Heart left ventricle (tissue), 16 donors: ENCODE data around the gene REEP1. TPM values are rescaled to one million over a fixed set of nuclear protein-coding genes. Genes with fewer than 3 reads are reported as not detected.
A peak's percentile ranks its signal among the peaks of the same experiment; 100 is the strongest.
"Not testable (repeated sequence)": the region's sequence is repeated elsewhere in the genome, so short reads cannot be mapped to it uniquely, and the experiment has no call there.

ENCODE experiments used
- ATAC-seq, 4 donors: fragments of 200-7000 bp; cut with Tn5 transposase; one replicate each; pipeline ENCODE4 v1.9.1; 2020 to 2022; ENCODE audit warnings: moderate library complexity in 4 of 4, mild to moderate bottlenecking in 3 of 4, moderate number of reproducible peaks in 1 of 4
- DNase-seq, 5 donors: peaks; one replicate each; pipeline ENCODE4 v3.0.0-alpha.2; 2020
- H3K27ac ChIP-seq, 12 donors: fragments of 200-600 bp; sonication (generic) in 4 of 12; one replicate each; pipeline versions ENCODE4 v1.5.0 to v1.8.0; 2016 to 2022; ENCODE audit warnings: mild to moderate bottlenecking in 2 of 12
- H3K27me3 ChIP-seq, 9 donors: fragments of 200-600 bp; sonication (generic) in 2 of 9; one replicate each; pipeline versions ENCODE4 v1.5.1 to v1.8.0; 2016 to 2022; ENCODE audit warnings: mild to moderate bottlenecking in 3 of 9
- H3K36me3 ChIP-seq, 9 donors: fragments of 200-600 bp; sonication (generic) in 2 of 9; one replicate each; pipeline versions ENCODE4 v1.5.0 to v1.8.0; 2018 to 2022; ENCODE audit warnings: mild to moderate bottlenecking in 2 of 9
- H3K4me1 ChIP-seq, 12 donors: fragments of 200-600 bp; sonication (generic) in 4 of 12; one replicate each; pipeline versions ENCODE4 v1.5.0 to v1.8.0; 2016 to 2022; ENCODE audit warnings: mild to moderate bottlenecking in 3 of 12
- H3K4me3 ChIP-seq, 12 donors: fragments of 200-600 bp; sonication (generic) in 4 of 12; one replicate each; pipeline versions ENCODE4 v1.5.0 to v1.8.0; 2017 to 2022; ENCODE audit warnings: mild to moderate bottlenecking in 9 of 12, moderate library complexity in 4 of 12
- H3K9me3 ChIP-seq, 12 donors: fragments of 200-600 bp; sonication (generic) in 4 of 12; one replicate each; pipeline versions ENCODE4 v1.5.0 to v1.8.0; 2016 to 2022; ENCODE audit warnings: mild to moderate bottlenecking in 1 of 12
- POLR2A ChIP-seq, 2 donors: fragments of 450-650 bp; IDR thresholded peaks; one replicate each; pipeline ENCODE4 v1.6.1; 2017; ENCODE audit warnings: antibody characterized with exemption in 2 of 2, mild to moderate bottlenecking in 2 of 2, moderate library complexity in 2 of 2
- WGBS, 4 donors: extraction: QIAGEN DNeasy Blood & Tissue Kit in 2 of 4; methylation state at CpG; one replicate each; pipeline versions ENCODE4 v1.1.5 to v1.1.7; 2013 to 2018; 5-methylcytosine and 5-hydroxymethylcytosine counted together
- intact Hi-C, 10 donors: fragments of 100-400 bp; cut with DNase I; formaldehyde crosslinking; loops; one replicate each; pipeline versions ENCODE4 v1.11.1 to v1.14.2; 2022
- polyA plus RNA-seq, 2 donors: library from polyadenylated mRNA; stranded (reverse); fragments of 200-250 nt; gene quantifications; one replicate each; pipeline ENCODE4 v1.2.3, GENCODE V29; 2013
- total RNA-seq, 9 donors: library from RNA; depleted of rRNA in 2 of 9; stranded (reverse); fragments of >200 nt in 2 of 9; fragmentation: NEBNext Ultra II Directional in 3 of 9; extraction: Animal tissue kit (Norgen Biotek cat#: 25700) in 3 of 9; gene quantifications; one replicate each; pipeline versions ENCODE4 v1.1.0 to v1.2.4, GENCODE V29; 2016 to 2023
- TF ChIP-seq, protein P1 (sequence below), 12 donors: fragments of 200-600 bp; sonication (generic) in 4 of 12; IDR thresholded peaks; one replicate each; pipeline versions ENCODE4 v1.5.0 to v1.8.0; 2018 to 2022; ENCODE audit warnings: antibody characterized with exemption in 12 of 12, mild to moderate bottlenecking in 5 of 12
- donor health status: ischemic (EF 13 %, LVEDD 7.1; RV severe dilation, severe dysfunction).
- donor health status: healthy with polysubstance abuse.
- donor health status: DM: no; HTN: yes; CAD: no.
- donor health status: DM: no; HTN: no; CAD: no.
- donor health status: ischemic (EF 25% LVEDD 6.9; RV normal size, moderate dysfunction).
- donor health status: ischemic (EF 25% LVEDD 5.7; RV mildly dilated, moderate dysfunction).
- donor health status: healthy.
- donor health status: DM: yes; HTN: yes; CAD: no.
- donor health status: ischemic (EF 35%, LVEDD 5.7; RV mildly dilated, moderate dysfunction).
- donor health status: nonischemic (EF 11% LVEDD 7.7; RV severe dilation, severe dysfunction).
- donor health status: DM: yes; HTN: yes; CAD: no.
- donor health status: PGD.
- donor health status: ischemic (EF 29% LVEDD 5.4; RV normal size, mild dysfunction).
- donor health status: nonischemic (EF 23%, LVEDD 6.1; RV moderate dilation, normal function).

The REEP1 gene
- total and polyA plus RNA-seq, 11 donors, result 13.6 to 43.4 (median 27.6) TPM

DNA sequence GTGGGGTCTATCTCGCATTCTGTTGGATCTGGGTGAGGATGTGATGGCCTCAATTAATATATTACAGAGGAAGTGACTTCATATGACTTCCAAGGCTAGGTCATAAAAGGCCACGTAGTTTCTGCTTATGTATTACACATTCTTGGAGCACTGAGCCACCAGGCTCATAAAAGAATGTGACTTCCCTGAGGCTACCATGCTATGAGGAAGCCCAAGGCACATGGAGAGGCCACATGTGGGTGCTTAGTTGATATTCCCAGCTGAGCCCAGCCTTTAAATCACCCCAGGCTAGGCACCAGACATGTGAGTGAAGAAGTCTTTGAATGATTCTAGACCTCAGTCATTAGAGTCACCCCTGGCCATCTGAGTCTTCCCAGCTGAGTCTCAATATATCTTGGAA, 13.3 kb upstream of the REEP1 start:
- H3K27ac ChIP-seq, result no peak overlapping the region
- 78 to 89% (median 82%) methylated on average over 2 of the region's 2 CpGs for WGBS, 4 donors
- DNase-seq (no peak), ATAC-seq (no peak)
- no peaks in the 10 kb centered on the region for H3K36me3 ChIP-seq
- H3K9me3 ChIP-seq, result no peaks in the 10 kb centered on the region
- H3K27me3 ChIP-seq, result no peaks in the 10 kb centered on the region
- intact Hi-C loops, result no loop called here
- H3K4me1 ChIP-seq, result no peaks in the 10 kb centered on the region
- H3K4me3 ChIP-seq, result no peak overlapping the region
- no peak for TF ChIP-seq POLR2A (IDR thresholded peaks at IDR 0.05)
- TF ChIP-seq, protein P1, sequence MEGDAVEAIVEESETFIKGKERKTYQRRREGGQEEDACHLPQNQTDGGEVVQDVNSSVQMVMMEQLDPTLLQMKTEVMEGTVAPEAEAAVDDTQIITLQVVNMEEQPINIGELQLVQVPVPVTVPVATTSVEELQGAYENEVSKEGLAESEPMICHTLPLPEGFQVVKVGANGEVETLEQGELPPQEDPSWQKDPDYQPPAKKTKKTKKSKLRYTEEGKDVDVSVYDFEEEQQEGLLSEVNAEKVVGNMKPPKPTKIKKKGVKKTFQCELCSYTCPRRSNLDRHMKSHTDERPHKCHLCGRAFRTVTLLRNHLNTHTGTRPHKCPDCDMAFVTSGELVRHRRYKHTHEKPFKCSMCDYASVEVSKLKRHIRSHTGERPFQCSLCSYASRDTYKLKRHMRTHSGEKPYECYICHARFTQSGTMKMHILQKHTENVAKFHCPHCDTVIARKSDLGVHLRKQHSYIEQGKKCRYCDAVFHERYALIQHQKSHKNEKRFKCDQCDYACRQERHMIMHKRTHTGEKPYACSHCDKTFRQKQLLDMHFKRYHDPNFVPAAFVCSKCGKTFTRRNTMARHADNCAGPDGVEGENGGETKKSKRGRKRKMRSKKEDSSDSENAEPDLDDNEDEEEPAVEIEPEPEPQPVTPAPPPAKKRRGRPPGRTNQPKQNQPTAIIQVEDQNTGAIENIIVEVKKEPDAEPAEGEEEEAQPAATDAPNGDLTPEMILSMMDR (IDR thresholded peaks at IDR 0.05), result no peak

DNA sequence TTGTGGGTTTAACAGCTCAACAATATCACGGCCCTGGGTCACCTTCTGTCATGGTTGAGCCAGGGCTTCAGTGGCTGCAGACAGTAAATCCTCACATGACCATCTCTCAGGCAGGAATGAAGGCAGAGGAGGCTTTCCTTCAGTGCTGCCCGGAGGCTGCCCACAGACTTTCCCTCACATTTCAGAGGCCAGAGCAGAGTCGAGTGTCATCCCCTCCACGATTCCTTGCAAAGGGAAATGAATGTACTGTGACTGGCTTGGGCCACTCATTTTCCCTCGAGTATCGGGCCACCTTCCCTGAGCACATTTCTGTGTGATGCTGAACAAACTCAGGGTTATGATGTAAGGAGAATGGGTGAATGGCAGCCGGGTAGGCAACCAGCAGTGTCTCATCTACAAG, 10.0 kb upstream of the REEP1 start:
- intact Hi-C loops, result no loop called here
- DNase-seq, result no peak
- Histone ChIP-seq H3K4me3 (no peak overlapping the region), H3K27me3 (peaks cover 0 to 8% (median 0%) of the 10 kb centered on the region in 9 donors), H3K9me3 (peaks cover 0 to 2% (median 0%) of the 10 kb centered on the region in 12 donors), H3K4me1 (no peaks in the 10 kb centered on the region), H3K27ac (no peak overlapping the region), H3K36me3 (no peaks in the 10 kb centered on the region)
- 81 to 88% (median 85%) methylated on average over 7 of the region's 7 CpGs for WGBS, 4 donors
- peak in 1 of 4 donors; percentile 22 for ATAC-seq
- TF ChIP-seq POLR2A (IDR thresholded peaks at IDR 0.05), result no peak
- TF ChIP-seq, protein P1 (IDR thresholded peaks at IDR 0.05), result no peak

DNA sequence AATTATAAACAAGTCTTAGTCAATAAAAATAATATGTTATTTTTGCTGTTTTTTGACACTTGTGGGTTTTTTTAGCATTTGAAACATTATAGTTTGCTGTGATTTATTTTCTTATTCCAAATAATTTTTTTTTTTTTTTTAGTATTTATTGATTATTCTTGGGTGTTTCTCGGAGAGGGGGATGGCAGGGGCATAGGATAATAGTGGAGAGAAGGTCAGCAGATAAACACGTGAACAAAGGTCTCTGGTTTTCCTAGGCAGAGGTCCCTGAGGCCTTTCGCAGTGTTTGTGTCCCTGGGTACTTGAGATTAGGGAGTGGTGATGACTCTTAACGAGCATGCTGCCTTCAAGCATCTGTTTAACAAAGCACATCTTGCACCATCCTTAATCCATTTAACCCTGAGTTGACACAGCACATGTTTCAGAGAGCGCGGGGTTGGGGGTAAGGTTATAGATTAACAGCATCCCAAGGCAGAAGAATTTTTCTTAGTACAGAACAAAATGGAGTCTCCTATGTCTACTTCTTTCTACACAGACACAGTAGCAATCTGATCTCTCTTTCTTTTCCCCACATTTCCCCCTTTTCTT, 8.5 kb upstream of the REEP1 start:
- peaks cover 0 to 17% (median 0%) of the 10 kb centered on the region in 12 donors for H3K9me3 ChIP-seq
- H3K36me3 ChIP-seq, H3K4me3 ChIP-seq, DNase-seq, intact Hi-C loops, H3K27me3 ChIP-seq, H3K27ac ChIP-seq, H3K4me1 ChIP-seq, ATAC-seq: not testable (repeated sequence)
- 50 to 56% (median 52%) methylated on average over 5 to 6 of the region's 6 CpGs for WGBS, 4 donors

DNA sequence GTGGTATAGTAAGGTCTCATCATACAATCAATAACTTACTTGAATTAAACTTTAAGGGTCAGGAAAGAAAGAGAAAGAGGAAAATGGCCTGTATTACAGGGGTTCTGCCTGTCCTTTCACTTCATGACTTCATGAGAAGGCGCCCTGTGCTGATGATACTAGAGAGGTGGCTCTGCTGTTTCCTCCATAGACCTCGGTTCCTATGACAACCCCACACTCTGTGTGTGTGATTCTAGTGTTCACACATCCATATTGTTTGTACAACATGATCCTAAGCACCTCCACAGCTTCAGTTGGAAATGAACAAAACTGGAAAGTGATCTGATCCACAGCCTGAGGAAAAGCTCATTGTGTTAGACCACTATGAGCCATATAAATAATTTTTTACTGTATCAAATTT, 7.0 kb upstream of the REEP1 start:
- Histone ChIP-seq H3K36me3 (no peaks in the 10 kb centered on the region), H3K4me1 (no peaks in the 10 kb centered on the region), H3K27me3 (peaks cover 0 to 12% (median 0%) of the 10 kb centered on the region in 9 donors), H3K27ac (no peak overlapping the region), H3K4me3 (no peak overlapping the region), H3K9me3 (peaks cover 0 to 18% (median 0%) of the 10 kb centered on the region in 12 donors)
- DNase-seq (no peak), ATAC-seq (no peak)
- 74 to 80% (median 78%) methylated on average over 2 of the region's 2 CpGs for WGBS, 4 donors
- TF ChIP-seq POLR2A (IDR thresholded peaks at IDR 0.05), result no peak
- TF ChIP-seq, protein P1 (IDR thresholded peaks at IDR 0.05), result no peak
- intact Hi-C loops, result no loop called here

DNA sequence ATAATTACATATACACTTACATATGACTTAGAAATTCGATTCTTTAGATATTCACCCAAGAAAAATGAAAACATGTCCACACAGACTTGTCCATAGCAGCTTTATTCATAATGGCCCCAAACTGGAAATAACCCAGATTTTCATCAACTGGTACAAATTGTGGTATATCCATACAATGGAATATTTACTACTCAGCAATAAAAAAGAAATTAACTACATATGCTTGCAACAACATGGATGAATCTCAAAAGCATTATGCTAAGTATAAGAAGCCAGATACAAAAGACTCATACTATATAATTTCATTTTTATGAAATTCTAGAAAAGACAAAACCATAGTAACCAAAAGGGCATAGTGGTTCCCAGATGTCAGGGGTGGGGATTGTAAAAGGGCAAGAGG, 5.1 kb upstream of the REEP1 start:
- Histone ChIP-seq H3K36me3 (no peaks in the 10 kb centered on the region), H3K27me3 (peaks cover 0 to 31% (median 0%) of the 10 kb centered on the region in 9 donors), H3K9me3 (peaks cover 0 to 18% (median 0%) of the 10 kb centered on the region in 12 donors), H3K27ac (no peak overlapping the region), H3K4me3 (no peak overlapping the region), H3K4me1 (peaks cover 0 to 7% (median 1%) of the 10 kb centered on the region in 12 donors)
- intact Hi-C loops, result no loop called here
- DNase-seq, result no peak
- no peak for TF ChIP-seq POLR2A (IDR thresholded peaks at IDR 0.05)
- TF ChIP-seq, protein P1 (IDR thresholded peaks at IDR 0.05), result no peak
- WGBS, 4 donors, result 54 to 77% (median 73%) methylated on average over 1 of the region's 1 CpG
- no peak for ATAC-seq
